ENCODE measurements around the gene VWCE.
"Not testable (repeated sequence)": the region's sequence is repeated elsewhere in the genome, so short reads cannot be mapped to it uniquely, and the experiment has no call there.

DNA sequence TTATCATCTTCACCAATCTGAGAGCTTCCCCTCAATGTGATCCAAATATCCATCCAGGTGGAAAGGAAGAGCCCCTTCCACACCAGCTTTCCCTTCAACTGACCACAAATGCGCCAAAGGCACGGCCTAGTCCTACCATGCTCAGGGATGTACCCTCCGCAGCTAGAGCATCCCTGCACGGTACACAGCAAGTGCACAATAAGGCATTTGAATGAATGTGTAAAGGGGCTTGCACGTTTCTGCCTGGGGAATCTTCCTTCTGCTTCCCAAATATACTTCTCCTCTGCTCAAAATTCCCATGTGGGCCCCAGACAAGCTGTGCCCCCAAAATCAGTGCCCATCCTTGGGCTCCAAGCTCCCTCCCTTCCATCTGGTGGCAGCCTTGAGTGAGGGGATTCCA is 76.1 kb downstream of the VWCE start:
- not testable (repeated sequence) for TF ChIP-seq FOSL1 (IDR thresholded peaks at IDR 0.05; ENCODE audit: low read depth); POLR2AphosphoS5 (IDR thresholded peaks at IDR 0.05; ENCODE audit: low read depth, low read length)
- TF ChIP-seq, protein P1, sequence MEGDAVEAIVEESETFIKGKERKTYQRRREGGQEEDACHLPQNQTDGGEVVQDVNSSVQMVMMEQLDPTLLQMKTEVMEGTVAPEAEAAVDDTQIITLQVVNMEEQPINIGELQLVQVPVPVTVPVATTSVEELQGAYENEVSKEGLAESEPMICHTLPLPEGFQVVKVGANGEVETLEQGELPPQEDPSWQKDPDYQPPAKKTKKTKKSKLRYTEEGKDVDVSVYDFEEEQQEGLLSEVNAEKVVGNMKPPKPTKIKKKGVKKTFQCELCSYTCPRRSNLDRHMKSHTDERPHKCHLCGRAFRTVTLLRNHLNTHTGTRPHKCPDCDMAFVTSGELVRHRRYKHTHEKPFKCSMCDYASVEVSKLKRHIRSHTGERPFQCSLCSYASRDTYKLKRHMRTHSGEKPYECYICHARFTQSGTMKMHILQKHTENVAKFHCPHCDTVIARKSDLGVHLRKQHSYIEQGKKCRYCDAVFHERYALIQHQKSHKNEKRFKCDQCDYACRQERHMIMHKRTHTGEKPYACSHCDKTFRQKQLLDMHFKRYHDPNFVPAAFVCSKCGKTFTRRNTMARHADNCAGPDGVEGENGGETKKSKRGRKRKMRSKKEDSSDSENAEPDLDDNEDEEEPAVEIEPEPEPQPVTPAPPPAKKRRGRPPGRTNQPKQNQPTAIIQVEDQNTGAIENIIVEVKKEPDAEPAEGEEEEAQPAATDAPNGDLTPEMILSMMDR (IDR thresholded peaks at IDR 0.05 in 2 of 3, conservative IDR thresholded peaks at IDR 0.05 in 1 of 3; ENCODE audit: borderline replicate concordance in 1 of 3, insufficient read depth in 1 of 3, low read depth in 2 of 3, low read length in 2 of 3), result not testable (repeated sequence)
